Esophagus squamous epithelium (tissue), 4 donors: ENCODE results near the gene CACNG1.

Experiments used
- CTCF ChIP-seq, 6 experiments: fragments of 450-650 bp in 4 of 6; fragments of 200-600 bp in 2 of 6; sonication (generic) in 2 of 6; IDR thresholded peaks; one replicate each; pipeline ENCODE4 v1.5.1; 2016 to 2019; ENCODE audit warnings: antibody characterized with exemption in 6 of 6, mild to moderate bottlenecking in 4 of 6, moderate library complexity in 4 of 6
- POLR2A ChIP-seq, 4 donors: fragments of 450-650 bp; IDR thresholded peaks; one replicate each; pipeline ENCODE4 v1.6.1; 2017; ENCODE audit warnings: antibody characterized with exemption in 4 of 4, mild to moderate bottlenecking in 4 of 4, moderate library complexity in 3 of 4

DNA sequence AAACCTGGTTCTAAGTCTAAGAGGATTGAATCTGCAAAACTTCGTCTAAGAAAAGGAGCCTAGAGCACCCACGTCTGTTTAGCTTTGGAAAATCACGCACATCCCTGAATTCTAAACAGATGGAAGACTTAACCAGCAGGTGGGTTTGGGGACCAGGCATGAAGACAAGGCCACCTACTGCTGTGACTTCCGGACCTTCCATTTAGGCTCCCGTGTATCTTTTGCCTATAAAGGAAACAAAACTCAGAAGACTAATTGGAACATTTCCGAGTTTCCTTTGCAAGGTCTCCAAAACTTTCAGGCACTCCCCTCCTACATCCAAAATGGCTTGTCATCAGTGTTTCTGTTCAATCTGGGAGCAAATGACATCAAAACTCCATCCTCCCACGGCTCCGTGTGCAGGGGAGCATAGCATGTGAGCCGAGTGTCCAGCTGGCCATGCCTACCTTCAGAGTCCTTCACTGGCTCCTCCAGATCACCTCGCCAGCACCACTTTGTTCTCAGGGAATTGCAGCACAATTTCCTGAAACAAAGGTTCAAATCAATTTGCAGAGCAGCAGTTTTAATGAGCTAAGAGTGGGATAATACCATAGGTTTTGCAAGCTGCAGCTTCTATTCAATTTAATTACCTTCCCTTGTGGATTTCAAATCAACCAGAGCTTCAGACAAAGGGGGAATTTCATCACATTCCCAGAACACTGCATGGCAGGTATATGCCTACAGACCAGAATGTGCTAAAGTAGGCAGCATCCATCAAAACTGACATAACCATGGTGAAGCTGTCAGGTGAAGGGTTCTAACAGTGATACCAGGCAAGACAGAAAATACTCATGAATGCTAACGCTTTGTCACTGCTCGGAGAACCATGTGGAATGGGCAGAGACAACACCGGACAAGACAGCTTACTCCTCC lies 23.5 kb downstream of the CACNG1 start:
- TF ChIP-seq CTCF (IDR thresholded peaks at IDR 0.05) (no peak), POLR2A (IDR thresholded peaks at IDR 0.05) (no peak)
